Panc1 (cell line): ENCODE measurements around the gene RUNX1.

Source experiments
- POLR2AphosphoS5 ChIP-seq: IDR thresholded peaks from 2 replicates; pipeline ENCODE4 v1.6.1; 2012; ENCODE audit warnings: mild to moderate bottlenecking, low read depth, low read length, moderate library complexity
- SIN3A ChIP-seq: IDR thresholded peaks from 2 replicates; pipeline ENCODE4 v1.6.1; 2012; ENCODE audit warnings: low read depth, mild to moderate bottlenecking, low read length, moderate library complexity, borderline replicate concordance; ENCODE audit not compliant: insufficient read depth
- TCF7L2 ChIP-seq: IDR thresholded peaks from 2 replicates; pipeline ENCODE4 v1.6.1; 2011; ENCODE audit warnings: mild to moderate bottlenecking, low read depth, low read length, inconsistent platforms
- TF ChIP-seq, protein P1 (sequence below): fragments of 450-650 bp; IDR thresholded peaks from 2 replicates; pipeline ENCODE4 v1.5.1; 2017; ENCODE audit warnings: mild to moderate bottlenecking
- TF ChIP-seq, protein P2 (sequence below), 2 experiments: IDR thresholded peaks; 2 replicates each; pipeline ENCODE4 v1.6.1; 2011 to 2012; ENCODE audit warnings: low read depth in 2 of 2, control low read depth in 1 of 2, low read length in 1 of 2, mild to moderate bottlenecking in 1 of 2, moderate library complexity in 1 of 2; ENCODE audit not compliant: insufficient read depth in 1 of 2

GRCh38 chr21:34743831-34744230 lies 305.3 kb downstream of the RUNX1 start:
- TF ChIP-seq, protein P1, sequence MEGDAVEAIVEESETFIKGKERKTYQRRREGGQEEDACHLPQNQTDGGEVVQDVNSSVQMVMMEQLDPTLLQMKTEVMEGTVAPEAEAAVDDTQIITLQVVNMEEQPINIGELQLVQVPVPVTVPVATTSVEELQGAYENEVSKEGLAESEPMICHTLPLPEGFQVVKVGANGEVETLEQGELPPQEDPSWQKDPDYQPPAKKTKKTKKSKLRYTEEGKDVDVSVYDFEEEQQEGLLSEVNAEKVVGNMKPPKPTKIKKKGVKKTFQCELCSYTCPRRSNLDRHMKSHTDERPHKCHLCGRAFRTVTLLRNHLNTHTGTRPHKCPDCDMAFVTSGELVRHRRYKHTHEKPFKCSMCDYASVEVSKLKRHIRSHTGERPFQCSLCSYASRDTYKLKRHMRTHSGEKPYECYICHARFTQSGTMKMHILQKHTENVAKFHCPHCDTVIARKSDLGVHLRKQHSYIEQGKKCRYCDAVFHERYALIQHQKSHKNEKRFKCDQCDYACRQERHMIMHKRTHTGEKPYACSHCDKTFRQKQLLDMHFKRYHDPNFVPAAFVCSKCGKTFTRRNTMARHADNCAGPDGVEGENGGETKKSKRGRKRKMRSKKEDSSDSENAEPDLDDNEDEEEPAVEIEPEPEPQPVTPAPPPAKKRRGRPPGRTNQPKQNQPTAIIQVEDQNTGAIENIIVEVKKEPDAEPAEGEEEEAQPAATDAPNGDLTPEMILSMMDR, result no peak
- TF ChIP-seq POLR2AphosphoS5 (no peak), SIN3A (no peak), TCF7L2 (no peak)
- TF ChIP-seq, protein P2, sequence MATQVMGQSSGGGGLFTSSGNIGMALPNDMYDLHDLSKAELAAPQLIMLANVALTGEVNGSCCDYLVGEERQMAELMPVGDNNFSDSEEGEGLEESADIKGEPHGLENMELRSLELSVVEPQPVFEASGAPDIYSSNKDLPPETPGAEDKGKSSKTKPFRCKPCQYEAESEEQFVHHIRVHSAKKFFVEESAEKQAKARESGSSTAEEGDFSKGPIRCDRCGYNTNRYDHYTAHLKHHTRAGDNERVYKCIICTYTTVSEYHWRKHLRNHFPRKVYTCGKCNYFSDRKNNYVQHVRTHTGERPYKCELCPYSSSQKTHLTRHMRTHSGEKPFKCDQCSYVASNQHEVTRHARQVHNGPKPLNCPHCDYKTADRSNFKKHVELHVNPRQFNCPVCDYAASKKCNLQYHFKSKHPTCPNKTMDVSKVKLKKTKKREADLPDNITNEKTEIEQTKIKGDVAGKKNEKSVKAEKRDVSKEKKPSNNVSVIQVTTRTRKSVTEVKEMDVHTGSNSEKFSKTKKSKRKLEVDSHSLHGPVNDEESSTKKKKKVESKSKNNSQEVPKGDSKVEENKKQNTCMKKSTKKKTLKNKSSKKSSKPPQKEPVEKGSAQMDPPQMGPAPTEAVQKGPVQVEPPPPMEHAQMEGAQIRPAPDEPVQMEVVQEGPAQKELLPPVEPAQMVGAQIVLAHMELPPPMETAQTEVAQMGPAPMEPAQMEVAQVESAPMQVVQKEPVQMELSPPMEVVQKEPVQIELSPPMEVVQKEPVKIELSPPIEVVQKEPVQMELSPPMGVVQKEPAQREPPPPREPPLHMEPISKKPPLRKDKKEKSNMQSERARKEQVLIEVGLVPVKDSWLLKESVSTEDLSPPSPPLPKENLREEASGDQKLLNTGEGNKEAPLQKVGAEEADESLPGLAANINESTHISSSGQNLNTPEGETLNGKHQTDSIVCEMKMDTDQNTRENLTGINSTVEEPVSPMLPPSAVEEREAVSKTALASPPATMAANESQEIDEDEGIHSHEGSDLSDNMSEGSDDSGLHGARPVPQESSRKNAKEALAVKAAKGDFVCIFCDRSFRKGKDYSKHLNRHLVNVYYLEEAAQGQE (IDR thresholded peaks at IDR 0.05; ENCODE audit: insufficient read depth in 1 of 2, low read depth in 2 of 2, low read length in 1 of 2), result no peak
